LNCAP (cell line): Measurements from ENCODE around the gene LAMA2.

Experiments
- CTCF ChIP-seq: fragments of 450-650 bp; IDR thresholded peaks from 2 replicates; pipeline ENCODE4 v1.5.1; 2017; ENCODE audit warnings: mild to moderate bottlenecking

The LAMA2 gene

GRCh38 chr6:128882991-128883611, at the start of gene LAMA2:
LAMA2 (plus strand) TSS chr6:128883138; CDS start chr6:128883246, 108 bp downstream.
- no peak for TF ChIP-seq CTCF

- TF ChIP-seq CTCF: no peak
Observed at GRCh38 chr6:128836761-128837160, 46.2 kb upstream of the LAMA2 start.

- no peak for TF ChIP-seq CTCF
Observed at GRCh38 chr6:128841518-128841917, 41.4 kb upstream of the LAMA2 start.

- TF ChIP-seq CTCF: no peak
Observed at GRCh38 chr6:128844598-128844997, 38.3 kb upstream of the LAMA2 start.

GRCh38 chr6:128847431-128848210, 35.3 kb upstream of the LAMA2 start:
- no peak for TF ChIP-seq CTCF

GRCh38 chr6:128848212-128848935, 34.6 kb upstream of the LAMA2 start:
- no peak for TF ChIP-seq CTCF

- TF ChIP-seq CTCF: no peak
Observed at GRCh38 chr6:128855581-128856085, 27.3 kb upstream of the LAMA2 start.
